Tibial artery (tissue), 4 donors: ENCODE results near the gene PDE11A.

Experiments used
- DNase-seq, 2 donors: peaks; one replicate each; pipeline ENCODE4 v3.0.0-alpha.2; 2019
- H3K27ac ChIP-seq, 2 donors: fragments of 200-600 bp; sonication (generic) in 1 of 2; 1 replicate in 1 of 2; 2 replicates in 1 of 2; pipeline ENCODE4 v1.5.1; 2018 to 2019; ENCODE audit warnings: mild to moderate bottlenecking in 1 of 2
- H3K27me3 ChIP-seq, 2 donors: fragments of 200-600 bp; sonication (generic) in 1 of 2; one replicate each; pipeline versions ENCODE4 v1.5.1 to v1.6.0; 2016 to 2019
- H3K36me3 ChIP-seq, 3 donors: fragments of 200-600 bp; sonication (generic) in 2 of 3; one replicate each; pipeline ENCODE4 v1.5.1; 2016 to 2019; ENCODE audit warnings: mild to moderate bottlenecking in 2 of 3
- H3K4me1 ChIP-seq, 4 donors: fragments of 200-600 bp; sonication (generic) in 2 of 4; 1 replicate in 3 of 4; 2 replicates in 1 of 4; pipeline ENCODE4 v1.5.1; 2016 to 2019
- H3K4me3 ChIP-seq, 2 donors: fragments of 200-600 bp; sonication (generic) in 1 of 2; 1 replicate in 1 of 2; 2 replicates in 1 of 2; pipeline ENCODE4 v1.5.1; 2018 to 2019; ENCODE audit warnings: mild to moderate bottlenecking in 2 of 2
- H3K9me3 ChIP-seq, 3 donors: fragments of 200-600 bp; sonication (generic) in 1 of 3; one replicate each; pipeline ENCODE4 v1.5.1; 2016 to 2019
- intact Hi-C: fragments of 100-400 bp; cut with DNase I; formaldehyde crosslinking; loops from one replicate; pipeline ENCODE4 v1.15.0; 2023; ENCODE audit warnings: low total_unique reads
- TF ChIP-seq, protein P1 (sequence below), 2 experiments: fragments of 200-600 bp in 1 of 2; fragments of 450-650 bp in 1 of 2; IDR thresholded peaks; one replicate each; pipeline ENCODE4 v1.5.1; 2017 to 2019; ENCODE audit warnings: antibody characterized with exemption in 2 of 2, mild to moderate bottlenecking in 1 of 2, moderate library complexity in 1 of 2

The PDE11A gene

DNA sequence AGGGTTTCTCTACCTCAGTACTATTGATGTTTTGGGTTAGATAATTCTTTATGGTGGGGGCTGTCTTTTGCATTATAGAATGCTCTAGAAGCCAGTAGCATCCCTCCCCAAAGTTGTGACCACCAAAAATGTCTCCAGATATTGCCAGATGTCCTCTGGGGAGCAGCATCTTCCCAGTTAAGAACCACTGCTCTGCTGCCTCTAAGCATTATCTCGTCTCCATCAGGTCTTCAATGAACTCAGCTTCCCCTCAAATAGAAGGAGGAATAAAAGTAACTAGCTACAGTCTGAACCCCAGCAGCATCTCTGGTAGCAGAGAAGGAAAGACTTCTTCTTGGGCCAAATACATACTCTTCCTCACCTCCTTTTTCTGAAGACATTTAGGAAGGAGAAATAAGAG, 435.9 kb downstream of the PDE11A start:
- Histone ChIP-seq H3K27ac (no peak overlapping the region), H3K36me3 (no peaks in the 10 kb centered on the region), H3K4me3 (no peak overlapping the region), H3K9me3 (no peaks in the 10 kb centered on the region), H3K4me1 (no peaks in the 10 kb centered on the region), H3K27me3 (no peaks in the 10 kb centered on the region)
- TF ChIP-seq, protein P1, sequence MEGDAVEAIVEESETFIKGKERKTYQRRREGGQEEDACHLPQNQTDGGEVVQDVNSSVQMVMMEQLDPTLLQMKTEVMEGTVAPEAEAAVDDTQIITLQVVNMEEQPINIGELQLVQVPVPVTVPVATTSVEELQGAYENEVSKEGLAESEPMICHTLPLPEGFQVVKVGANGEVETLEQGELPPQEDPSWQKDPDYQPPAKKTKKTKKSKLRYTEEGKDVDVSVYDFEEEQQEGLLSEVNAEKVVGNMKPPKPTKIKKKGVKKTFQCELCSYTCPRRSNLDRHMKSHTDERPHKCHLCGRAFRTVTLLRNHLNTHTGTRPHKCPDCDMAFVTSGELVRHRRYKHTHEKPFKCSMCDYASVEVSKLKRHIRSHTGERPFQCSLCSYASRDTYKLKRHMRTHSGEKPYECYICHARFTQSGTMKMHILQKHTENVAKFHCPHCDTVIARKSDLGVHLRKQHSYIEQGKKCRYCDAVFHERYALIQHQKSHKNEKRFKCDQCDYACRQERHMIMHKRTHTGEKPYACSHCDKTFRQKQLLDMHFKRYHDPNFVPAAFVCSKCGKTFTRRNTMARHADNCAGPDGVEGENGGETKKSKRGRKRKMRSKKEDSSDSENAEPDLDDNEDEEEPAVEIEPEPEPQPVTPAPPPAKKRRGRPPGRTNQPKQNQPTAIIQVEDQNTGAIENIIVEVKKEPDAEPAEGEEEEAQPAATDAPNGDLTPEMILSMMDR (IDR thresholded peaks at IDR 0.05) = no peak
- no peak for DNase-seq
- intact Hi-C loops = no loop called here

DNA sequence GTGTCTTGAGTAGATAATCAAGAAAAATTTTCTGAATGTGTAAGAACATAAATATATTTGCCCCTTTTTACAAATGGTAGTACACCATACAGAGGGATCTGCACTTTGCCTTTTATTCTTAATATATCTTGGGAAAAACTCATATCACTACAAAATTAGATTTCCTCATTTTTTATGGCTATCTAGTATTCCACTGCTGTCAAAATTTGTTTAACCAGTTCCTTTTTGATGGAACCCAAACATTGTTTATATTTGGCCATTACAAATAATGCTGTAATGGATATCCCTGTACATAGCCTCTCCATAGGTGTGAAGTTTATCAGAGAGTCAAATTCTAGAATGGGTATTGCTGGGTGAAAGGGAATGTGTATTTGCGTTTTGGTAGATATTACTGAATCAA, 436.9 kb downstream of the PDE11A start:
- Histone ChIP-seq H3K4me3 (no peak overlapping the region), H3K27me3 (no peaks in the 10 kb centered on the region), H3K27ac (no peak overlapping the region), H3K9me3 (no peaks in the 10 kb centered on the region), H3K36me3 (no peaks in the 10 kb centered on the region), H3K4me1 (no peaks in the 10 kb centered on the region)
- no peak for DNase-seq
- intact Hi-C loops = no loop called here
- TF ChIP-seq, protein P1 (IDR thresholded peaks at IDR 0.05) = no peak

DNA sequence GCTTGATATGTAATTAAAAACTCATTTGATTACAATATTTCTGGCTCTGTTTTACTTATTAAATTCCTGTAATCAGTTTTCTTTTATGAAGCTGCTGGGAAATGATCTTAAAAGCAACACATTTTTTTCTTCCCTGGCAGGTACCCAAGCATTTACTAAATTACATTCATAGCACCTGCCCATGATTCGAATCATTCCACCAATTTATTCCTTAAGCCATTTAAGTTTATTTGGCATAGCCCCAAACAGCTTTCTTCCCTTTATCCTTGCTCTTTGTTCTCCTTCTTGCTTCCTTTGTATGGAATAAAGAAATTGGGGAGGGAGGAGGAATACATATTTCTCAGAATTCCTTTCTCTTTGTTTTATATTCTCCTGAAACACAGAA, 438.7 kb downstream of the PDE11A start:
- no peak for DNase-seq
- Histone ChIP-seq H3K4me3 (peak overlapping the region in 1 of 2 donors; percentile 29), H3K36me3 (no peaks in the 10 kb centered on the region), H3K27me3 (no peaks in the 10 kb centered on the region), H3K9me3 (no peaks in the 10 kb centered on the region), H3K4me1 (no peaks in the 10 kb centered on the region), H3K27ac (no peak overlapping the region)
- TF ChIP-seq, protein P1 (IDR thresholded peaks at IDR 0.05) = no peak
- intact Hi-C loops = no loop called here

DNA sequence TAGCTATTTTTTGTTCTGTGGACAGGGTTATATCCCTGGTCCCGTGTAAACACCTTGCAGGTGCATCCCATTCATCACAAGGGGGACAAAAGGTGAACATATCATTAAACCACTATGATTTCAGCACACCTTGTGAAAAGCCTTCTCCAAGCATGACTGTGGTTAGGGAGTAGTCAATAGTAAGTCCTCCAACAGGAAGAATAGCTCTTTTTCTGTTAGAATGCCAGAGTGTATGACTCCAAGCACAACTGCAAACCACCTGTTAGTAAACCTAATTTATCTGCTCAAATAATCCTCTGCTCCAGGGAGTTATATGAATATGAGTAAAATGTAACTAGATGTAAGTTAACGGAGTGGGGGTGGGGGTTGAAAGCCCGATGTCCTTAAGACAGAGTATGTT, 439.5 kb downstream of the PDE11A start:
- H3K4me3 ChIP-seq = no peak overlapping the region
- H3K4me1 ChIP-seq = no peaks in the 10 kb centered on the region
- intact Hi-C loops = no loop called here
- no peak overlapping the region for H3K27ac ChIP-seq
- TF ChIP-seq, protein P1 (IDR thresholded peaks at IDR 0.05) = no peak
- no peaks in the 10 kb centered on the region for H3K27me3 ChIP-seq
- no peak for DNase-seq
- H3K9me3 ChIP-seq = no peaks in the 10 kb centered on the region
- H3K36me3 ChIP-seq = no peaks in the 10 kb centered on the region

DNA sequence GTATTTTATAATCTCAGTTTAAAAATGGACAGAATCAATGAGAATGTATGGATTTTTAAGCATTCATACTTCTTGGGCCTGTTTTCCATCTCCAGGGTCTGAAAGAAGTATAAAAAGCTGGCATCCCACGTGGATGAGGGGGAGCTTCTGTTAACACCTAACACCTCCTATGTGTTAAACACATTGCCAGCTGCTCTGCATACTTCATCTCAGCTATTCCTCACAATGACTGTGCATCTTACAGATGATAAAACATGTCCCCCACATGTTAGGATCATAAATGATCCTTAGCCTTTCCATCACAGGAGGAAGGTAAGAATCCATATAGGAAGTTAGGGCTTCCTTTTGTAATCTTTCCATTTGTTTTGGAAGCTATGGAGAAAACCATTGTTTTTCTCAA, 440.9 kb downstream of the PDE11A start:
- no peaks in the 10 kb centered on the region for H3K4me1 ChIP-seq
- TF ChIP-seq, protein P1 (IDR thresholded peaks at IDR 0.05) = no peak

DNA sequence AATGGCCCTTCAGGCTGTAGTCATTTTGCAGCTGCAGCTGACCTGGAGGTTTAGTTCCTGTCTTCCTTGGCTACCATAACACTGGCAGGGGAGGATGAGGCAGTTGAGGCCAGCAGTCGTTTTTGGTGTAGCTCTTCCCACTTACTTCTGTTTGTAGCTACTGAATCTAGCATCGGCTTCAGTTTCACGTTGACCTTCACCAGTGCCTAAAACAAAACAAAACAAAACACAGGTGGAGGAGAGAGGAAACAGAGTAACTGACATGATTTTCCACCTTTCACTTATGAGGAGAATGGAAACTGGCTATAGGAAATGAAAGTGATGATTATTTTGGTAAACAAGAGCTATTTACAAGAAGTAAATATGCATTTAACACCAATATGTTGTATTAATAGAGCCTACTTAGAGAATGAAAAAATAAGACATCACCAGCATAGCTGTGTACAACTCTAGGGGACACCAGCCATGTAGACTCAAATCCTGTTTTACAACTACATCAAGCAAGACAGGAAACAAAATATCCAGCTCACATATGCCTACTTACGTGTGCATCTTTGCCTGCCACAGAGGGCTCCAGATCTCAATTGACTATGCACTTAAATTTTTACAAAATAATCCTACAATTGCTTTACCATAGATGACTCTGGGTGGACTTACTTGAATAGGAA, 443.1 kb downstream of the PDE11A start:
- no peak overlapping the region for H3K4me3 ChIP-seq
- no peaks in the 10 kb centered on the region for H3K4me1 ChIP-seq
- intact Hi-C loops = no loop called here
- H3K36me3 ChIP-seq = no peaks in the 10 kb centered on the region
- no peak overlapping the region for H3K27ac ChIP-seq
- peaks cover 0 to 4% of the 10 kb centered on the region in 2 donors for H3K27me3 ChIP-seq
- TF ChIP-seq, protein P1 (IDR thresholded peaks at IDR 0.05) = no peak
- no peak for DNase-seq
- no peaks in the 10 kb centered on the region for H3K9me3 ChIP-seq

More for the DNA sequence above, 440.9 kb downstream of the PDE11A start:
- no peak overlapping the region for H3K27ac ChIP-seq
- H3K4me3 ChIP-seq = no peak overlapping the region
- DNase-seq = no peak
- H3K9me3 ChIP-seq = no peaks in the 10 kb centered on the region
- peaks cover 0 to under 1% of the 10 kb centered on the region in 2 donors for H3K27me3 ChIP-seq
- intact Hi-C loops = no loop called here
- no peaks in the 10 kb centered on the region for H3K36me3 ChIP-seq
